K562 (cell line): ENCODE results near the gene LPCAT1. TPM values are rescaled to one million over a fixed set of nuclear protein-coding genes. Genes with fewer than 3 reads are reported as not detected.

Source experiments
- ARNT ChIP-seq, 2 experiments: fragments of 450-650 bp; IDR thresholded peaks; 2 replicates each; pipeline ENCODE4 v1.6.1; 2016; ENCODE audit warnings: mild to moderate bottlenecking in 1 of 2
- BCOR ChIP-seq: fragments of 450-650 bp; IDR thresholded peaks from 2 replicates; pipeline ENCODE4 v1.6.1; 2016
- DPF2 ChIP-seq: fragments of 450-650 bp; IDR thresholded peaks from 2 replicates; pipeline ENCODE4 v1.6.1; 2016
- EZH2 ChIP-seq: IDR thresholded peaks from 2 replicates; pipeline ENCODE4 v1.6.1; 2012; ENCODE audit warnings: low read depth, mild to moderate bottlenecking, inconsistent platforms, low read length, borderline replicate concordance
- FOSL1 ChIP-seq: fragments of 200-800 bp; sonication (Bioruptor generic); conservative IDR thresholded peaks from 2 replicates; pipeline ENCODE4 v1.6.1; 2016; ENCODE audit warnings: missing genetic modification characterization, missing compliant biosample characterization
- FOXK1 ChIP-seq: sonication (generic); formaldehyde crosslinking; IDR thresholded peaks from 2 replicates; pipeline ENCODE4 v1.8.0; 2022; ENCODE audit warnings: missing genetic modification reagents, mild to moderate bottlenecking, borderline replicate concordance
- MCM7 ChIP-seq, 2 experiments: fragments of 450-650 bp; IDR thresholded peaks; 2 replicates each; pipeline ENCODE4 v1.6.1; 2016 to 2018
- MTA3 ChIP-seq: fragments of 450-650 bp; formaldehyde crosslinking; IDR thresholded peaks from 2 replicates; pipeline ENCODE4 v1.6.1; 2017; ENCODE audit warnings: mild to moderate bottlenecking, borderline replicate concordance
- NCOR1 ChIP-seq: fragments of 450-650 bp; IDR thresholded peaks from 2 replicates; pipeline ENCODE4 v1.6.1; 2016; ENCODE audit warnings: mild to moderate bottlenecking, moderate library complexity
- PHF20 ChIP-seq: fragments of 450-650 bp; IDR thresholded peaks from 2 replicates; pipeline ENCODE4 v1.6.1; 2018; ENCODE audit not compliant: partially characterized antibody
- POLR2AphosphoS5 ChIP-seq: IDR thresholded peaks from 2 replicates; pipeline ENCODE4 v1.6.1; 2011; ENCODE audit warnings: mild to moderate bottlenecking, low read depth, low read length, moderate library complexity; ENCODE audit not compliant: control insufficient read depth, insufficient read depth
- RBFOX2 ChIP-seq: fragments of 200-400 bp; formaldehyde crosslinking; IDR thresholded peaks from 2 replicates; pipeline ENCODE4 v1.6.1; 2017; ENCODE audit warnings: low read depth, mild to moderate bottlenecking, low read length, moderate library complexity
- RHOXF2B ChIP-seq: fragments of 250-450 bp; sonication (Bioruptor Pico); conservative IDR thresholded peaks from 2 replicates; pipeline ENCODE4 v1.5.1; 2021
- ZBTB1 ChIP-seq: sonication (generic); formaldehyde crosslinking; IDR thresholded peaks from 2 replicates; pipeline ENCODE4 v1.8.1; 2023; ENCODE audit warnings: missing genetic modification reagents, low read depth, mild to moderate bottlenecking, borderline replicate concordance
- ZFP30 ChIP-seq: fragments of 250-450 bp; sonication (Bioruptor Pico); IDR thresholded peaks from 2 replicates; pipeline ENCODE4 v1.8.0; 2022; ENCODE audit warnings: moderate library complexity, mild to moderate bottlenecking, inconsistent platforms, borderline replicate concordance
- ZNF507 ChIP-seq: conservative IDR thresholded peaks from 2 replicates; pipeline ENCODE4 v1.6.1; 2017; ENCODE audit warnings: missing genetic modification characterization, missing compliant biosample characterization
- polyA plus RNA-seq, 8 experiments: library from polyadenylated mRNA; depleted of rRNA in 4 of 8; stranded (reverse) in 5 of 8; unstranded in 3 of 8; fragments of >200 nt; fragmentation: Nextera tagmentation in 2 of 8; fragmentation: Illumina TruSeq in 1 of 8; extraction: Ambion mirVana in 2 of 8; extraction: Trizol in 1 of 8; gene quantifications; 2 replicates each; pipeline versions ENCODE4 v1.2.1 to v1.2.3, GENCODE V29; 2011 to 2014; ENCODE audit warnings: inconsistent platforms in 1 of 8, missing spikeins in 1 of 8
- total RNA-seq, 7 experiments: library from RNA; depleted of rRNA in 6 of 7; stranded (reverse); fragments of >200 nt in 6 of 7; fragmentation: Illumina TruSeq in 2 of 7; extraction: Trizol in 2 of 7; gene quantifications; 2 replicates each; pipeline versions ENCODE4 v1.2.1 to v1.2.3, GENCODE V29; 2011 to 2021; ENCODE audit warnings: low replicate concordance in 1 of 7
- TF ChIP-seq, protein P1 (sequence below): sonication (generic); formaldehyde crosslinking; IDR thresholded peaks from 2 replicates; pipeline ENCODE4 v1.8.1; 2022; ENCODE audit warnings: missing genetic modification reagents
- TF ChIP-seq, protein P2 (sequence below): fragments of 250-450 bp; sonication (Bioruptor Pico); IDR thresholded peaks from 2 replicates; pipeline ENCODE4 v1.4.0; 2020; ENCODE audit warnings: mild to moderate bottlenecking, moderate library complexity
- TF ChIP-seq, protein P3 (sequence below): fragments of 250-450 bp; sonication (Bioruptor Pico); IDR thresholded peaks from 2 replicates; pipeline ENCODE4 v1.8.0; 2021; ENCODE audit warnings: moderate library complexity, mild to moderate bottlenecking, inconsistent platforms
- TF ChIP-seq, protein P4 (sequence below): fragments of 250-450 bp; sonication (Bioruptor Pico); IDR thresholded peaks from 2 replicates; pipeline ENCODE4 v1.8.0; 2021; ENCODE audit warnings: mild to moderate bottlenecking, moderate library complexity
- TF ChIP-seq, protein P5 (sequence below): fragments of 250-450 bp; sonication (Bioruptor Pico); IDR thresholded peaks from 2 replicates; pipeline ENCODE4 v1.5.0; 2022; ENCODE audit warnings: mild to moderate bottlenecking

The LPCAT1 gene
- total and polyA plus RNA-seq, 9 of the 15 experiments (the other 6 are each of a cell fraction or from before 2014, with no cell fraction given): 0.14 to 18.4 (median 13.9) TPM

DNA sequence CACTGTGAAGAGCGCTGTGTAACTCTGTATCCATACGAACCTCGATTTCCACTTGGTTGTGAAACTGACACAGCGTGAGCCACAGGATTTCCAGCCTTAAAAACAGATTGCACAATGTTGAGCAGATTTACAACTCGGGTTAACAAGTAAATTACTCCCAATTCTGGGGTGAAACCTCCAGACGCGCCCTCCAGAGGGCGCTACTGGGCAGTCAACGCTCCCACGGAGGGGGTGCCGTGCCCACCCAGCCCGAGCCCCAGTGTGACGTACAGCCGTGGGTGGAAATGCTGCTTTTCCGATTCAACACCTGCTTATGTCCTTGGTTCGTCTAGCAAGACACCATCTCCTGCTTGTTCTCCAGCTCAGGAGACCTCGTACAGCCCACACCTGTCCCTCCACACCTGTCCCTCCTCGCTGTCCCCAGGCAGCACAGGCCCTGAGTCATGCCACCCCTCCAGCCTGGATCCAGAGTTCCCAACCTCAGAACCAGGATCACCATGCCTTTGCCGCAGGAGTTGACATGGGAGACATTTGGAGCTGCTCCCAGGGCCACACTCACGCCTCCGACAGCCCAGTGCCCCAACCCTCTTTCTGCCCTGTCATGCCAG is 44.1 kb downstream of the LPCAT1 start (continued):
- TF ChIP-seq, protein P1, sequence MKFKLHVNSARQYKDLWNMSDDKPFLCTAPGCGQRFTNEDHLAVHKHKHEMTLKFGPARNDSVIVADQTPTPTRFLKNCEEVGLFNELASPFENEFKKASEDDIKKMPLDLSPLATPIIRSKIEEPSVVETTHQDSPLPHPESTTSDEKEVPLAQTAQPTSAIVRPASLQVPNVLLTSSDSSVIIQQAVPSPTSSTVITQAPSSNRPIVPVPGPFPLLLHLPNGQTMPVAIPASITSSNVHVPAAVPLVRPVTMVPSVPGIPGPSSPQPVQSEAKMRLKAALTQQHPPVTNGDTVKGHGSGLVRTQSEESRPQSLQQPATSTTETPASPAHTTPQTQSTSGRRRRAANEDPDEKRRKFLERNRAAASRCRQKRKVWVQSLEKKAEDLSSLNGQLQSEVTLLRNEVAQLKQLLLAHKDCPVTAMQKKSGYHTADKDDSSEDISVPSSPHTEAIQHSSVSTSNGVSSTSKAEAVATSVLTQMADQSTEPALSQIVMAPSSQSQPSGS (CRISPR knock-in tag): no peak
- TF ChIP-seq, protein P2, sequence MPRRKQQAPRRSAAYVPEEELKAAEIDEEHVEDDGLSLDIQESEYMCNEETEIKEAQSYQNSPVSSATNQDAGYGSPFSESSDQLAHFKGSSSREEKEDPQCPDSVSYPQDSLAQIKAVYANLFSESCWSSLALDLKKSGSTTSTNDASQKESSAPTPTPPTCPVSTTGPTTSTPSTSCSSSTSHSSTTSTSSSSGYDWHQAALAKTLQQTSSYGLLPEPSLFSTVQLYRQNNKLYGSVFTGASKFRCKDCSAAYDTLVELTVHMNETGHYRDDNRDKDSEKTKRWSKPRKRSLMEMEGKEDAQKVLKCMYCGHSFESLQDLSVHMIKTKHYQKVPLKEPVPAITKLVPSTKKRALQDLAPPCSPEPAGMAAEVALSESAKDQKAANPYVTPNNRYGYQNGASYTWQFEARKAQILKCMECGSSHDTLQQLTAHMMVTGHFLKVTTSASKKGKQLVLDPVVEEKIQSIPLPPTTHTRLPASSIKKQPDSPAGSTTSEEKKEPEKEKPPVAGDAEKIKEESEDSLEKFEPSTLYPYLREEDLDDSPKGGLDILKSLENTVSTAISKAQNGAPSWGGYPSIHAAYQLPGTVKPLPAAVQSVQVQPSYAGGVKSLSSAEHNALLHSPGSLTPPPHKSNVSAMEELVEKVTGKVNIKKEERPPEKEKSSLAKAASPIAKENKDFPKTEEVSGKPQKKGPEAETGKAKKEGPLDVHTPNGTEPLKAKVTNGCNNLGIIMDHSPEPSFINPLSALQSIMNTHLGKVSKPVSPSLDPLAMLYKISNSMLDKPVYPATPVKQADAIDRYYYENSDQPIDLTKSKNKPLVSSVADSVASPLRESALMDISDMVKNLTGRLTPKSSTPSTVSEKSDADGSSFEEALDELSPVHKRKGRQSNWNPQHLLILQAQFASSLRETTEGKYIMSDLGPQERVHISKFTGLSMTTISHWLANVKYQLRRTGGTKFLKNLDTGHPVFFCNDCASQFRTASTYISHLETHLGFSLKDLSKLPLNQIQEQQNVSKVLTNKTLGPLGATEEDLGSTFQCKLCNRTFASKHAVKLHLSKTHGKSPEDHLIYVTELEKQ (CRISPR knock-in tag): no peak
- no peak for TF ChIP-seq DPF2
- TF ChIP-seq MTA3: peak; percentile 36; the same call in 1 of the 2 replicates
- TF ChIP-seq MCM7 (IDR thresholded peaks at IDR 0.05): no peak
- TF ChIP-seq, protein P3, sequence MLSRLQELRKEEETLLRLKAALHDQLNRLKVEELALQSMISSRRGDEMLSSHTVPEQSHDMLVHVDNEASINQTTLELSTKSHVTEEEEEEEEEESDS (CRISPR knock-in tag): no peak
- TF ChIP-seq, protein P4, sequence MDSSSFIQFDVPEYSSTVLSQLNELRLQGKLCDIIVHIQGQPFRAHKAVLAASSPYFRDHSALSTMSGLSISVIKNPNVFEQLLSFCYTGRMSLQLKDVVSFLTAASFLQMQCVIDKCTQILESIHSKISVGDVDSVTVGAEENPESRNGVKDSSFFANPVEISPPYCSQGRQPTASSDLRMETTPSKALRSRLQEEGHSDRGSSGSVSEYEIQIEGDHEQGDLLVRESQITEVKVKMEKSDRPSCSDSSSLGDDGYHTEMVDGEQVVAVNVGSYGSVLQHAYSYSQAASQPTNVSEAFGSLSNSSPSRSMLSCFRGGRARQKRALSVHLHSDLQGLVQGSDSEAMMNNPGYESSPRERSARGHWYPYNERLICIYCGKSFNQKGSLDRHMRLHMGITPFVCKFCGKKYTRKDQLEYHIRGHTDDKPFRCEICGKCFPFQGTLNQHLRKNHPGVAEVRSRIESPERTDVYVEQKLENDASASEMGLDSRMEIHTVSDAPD (CRISPR knock-in tag): no peak
- no peak for TF ChIP-seq ZNF507 (tag)
- no peak for TF ChIP-seq PHF20
- no peak for TF ChIP-seq FOXK1 (CRISPR knock-in tag)
- no peak for TF ChIP-seq ZBTB1 (CRISPR knock-in tag)
- no peak for TF ChIP-seq POLR2AphosphoS5
- TF ChIP-seq FOSL1 (tag): no peak
- no peak for TF ChIP-seq ARNT (IDR thresholded peaks at IDR 0.05)
- no peak for TF ChIP-seq BCOR
- no peak for TF ChIP-seq ZFP30 (CRISPR knock-in tag)
- no peak for TF ChIP-seq NCOR1
- TF ChIP-seq, protein P5, sequence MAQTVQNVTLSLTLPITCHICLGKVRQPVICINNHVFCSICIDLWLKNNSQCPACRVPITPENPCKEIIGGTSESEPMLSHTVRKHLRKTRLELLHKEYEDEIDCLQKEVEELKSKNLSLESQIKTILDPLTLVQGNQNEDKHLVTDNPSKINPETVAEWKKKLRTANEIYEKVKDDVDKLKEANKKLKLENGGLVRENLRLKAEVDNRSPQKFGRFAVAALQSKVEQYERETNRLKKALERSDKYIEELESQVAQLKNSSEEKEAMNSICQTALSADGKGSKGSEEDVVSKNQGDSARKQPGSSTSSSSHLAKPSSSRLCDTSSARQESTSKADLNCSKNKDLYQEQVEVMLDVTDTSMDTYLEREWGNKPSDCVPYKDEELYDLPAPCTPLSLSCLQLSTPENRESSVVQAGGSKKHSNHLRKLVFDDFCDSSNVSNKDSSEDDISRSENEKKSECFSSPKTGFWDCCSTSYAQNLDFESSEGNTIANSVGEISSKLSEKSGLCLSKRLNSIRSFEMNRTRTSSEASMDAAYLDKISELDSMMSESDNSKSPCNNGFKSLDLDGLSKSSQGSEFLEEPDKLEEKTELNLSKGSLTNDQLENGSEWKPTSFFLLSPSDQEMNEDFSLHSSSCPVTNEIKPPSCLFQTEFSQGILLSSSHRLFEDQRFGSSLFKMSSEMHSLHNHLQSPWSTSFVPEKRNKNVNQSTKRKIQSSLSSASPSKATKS (CRISPR knock-in tag): no peak
- TF ChIP-seq RHOXF2B (CRISPR knock-in tag): no peak
- TF ChIP-seq RBFOX2: no peak
- no peak for TF ChIP-seq EZH2
